Left ventricle myocardium superior (tissue), 1 donor: ENCODE results near the gene DLX6. TPM values are rescaled to one million over a fixed set of nuclear protein-coding genes. Genes with fewer than 3 reads are reported as not detected.

Experiments
- ATAC-seq: fragments of 200-7000 bp; cut with Tn5 transposase; one replicate; pipeline ENCODE4 v1.9.1; 2020; ENCODE audit warnings: mild to moderate bottlenecking, moderate library complexity
- DNase-seq: peaks from one replicate; pipeline ENCODE4 v3.0.0-alpha.2; 2020
- intact Hi-C: fragments of 100-400 bp; cut with micrococcal nuclease; formaldehyde crosslinking; loops from one replicate; pipeline ENCODE4 v1.11.0; 2022
- total RNA-seq: library from RNA; stranded (reverse); fragmentation: NEBNext Ultra II Directional; extraction: Animal tissue kit (Norgen Biotek cat#: 25700); gene quantifications from one replicate; pipeline ENCODE4 v1.2.1, GENCODE V29; 2021
- donor health status: DM: no; HTN: yes; CAD: no; lungs with severe emphysema.

The DLX6 gene
- total RNA-seq, 1 donor from 2014 or later, result not detected

- intact Hi-C loops, result no loop called here
- ATAC-seq, result no peak
- no peak for DNase-seq
Observed at GRCh38 chr7:97006816-97007582, 1.6 kb downstream of the DLX6 start.

GRCh38 chr7:97007583-97007861 is 2.2 kb downstream of the DLX6 start:
- no peak for DNase-seq
- intact Hi-C loops, result no loop called here
- no peak for ATAC-seq

DNA sequence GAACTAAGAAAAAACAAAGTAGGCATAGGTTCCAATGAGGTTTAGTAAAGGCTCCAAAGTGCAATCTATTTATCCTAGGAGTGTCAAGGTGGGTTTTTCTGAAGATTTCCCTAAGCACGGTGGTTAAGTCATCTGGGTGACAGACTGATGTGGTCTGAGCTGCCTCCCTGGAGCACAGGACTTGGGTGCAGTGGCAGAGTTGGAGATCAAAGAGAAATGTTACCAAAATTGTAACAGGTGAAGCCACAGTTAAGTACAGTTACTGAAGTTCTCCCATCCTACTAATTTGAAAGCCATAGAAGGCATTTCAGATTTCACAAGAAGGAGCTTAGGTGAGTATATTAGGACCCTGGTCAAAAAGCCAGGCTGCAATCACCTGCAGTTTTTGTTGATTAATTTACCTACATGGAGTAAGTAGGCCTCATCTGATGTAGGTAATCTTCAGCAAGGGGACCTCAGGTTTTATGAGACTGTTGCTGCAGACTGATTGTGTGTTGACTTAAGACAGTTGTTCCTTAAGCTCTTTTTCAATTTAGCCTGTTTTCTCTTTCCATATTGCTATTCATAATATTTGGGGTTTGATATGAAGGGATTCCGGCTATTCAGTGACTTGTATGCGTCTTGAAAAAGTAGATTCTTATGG is 3.0 kb downstream of the DLX6 start:
- intact Hi-C loops, result no loop called here
- ATAC-seq, result no peak
- DNase-seq, result no peak

GRCh38 chr7:97009753-97010732 is 4.7 kb downstream of the DLX6 start:
- intact Hi-C loops, result no loop called here
- DNase-seq (no peak), ATAC-seq (no peak)

DNA sequence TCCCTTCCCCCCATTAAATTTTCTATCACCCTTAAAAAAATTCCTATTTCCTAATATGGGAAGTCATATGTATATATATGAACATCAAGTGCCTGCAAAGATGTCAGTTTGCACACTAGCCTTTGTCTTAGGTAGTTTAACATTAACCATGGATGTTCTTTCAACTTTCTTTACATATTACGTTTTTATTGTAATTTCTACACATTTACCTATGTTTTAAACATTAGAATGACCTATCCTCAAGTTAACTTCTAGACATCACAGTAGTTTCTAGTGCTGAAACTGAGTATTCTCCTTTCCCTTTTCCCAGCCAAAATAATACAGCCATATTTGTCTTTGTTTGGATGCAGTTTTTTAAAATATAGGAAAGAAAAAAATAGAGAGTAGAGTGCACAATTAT is 5.8 kb downstream of the DLX6 start:
- intact Hi-C loops, result no loop called here
- ATAC-seq (no peak), DNase-seq (no peak)

GRCh38 chr7:97011536-97012364 is 6.4 kb downstream of the DLX6 start:
- intact Hi-C loops, result no loop called here
- ATAC-seq (no peak), DNase-seq (no peak)

DNA sequence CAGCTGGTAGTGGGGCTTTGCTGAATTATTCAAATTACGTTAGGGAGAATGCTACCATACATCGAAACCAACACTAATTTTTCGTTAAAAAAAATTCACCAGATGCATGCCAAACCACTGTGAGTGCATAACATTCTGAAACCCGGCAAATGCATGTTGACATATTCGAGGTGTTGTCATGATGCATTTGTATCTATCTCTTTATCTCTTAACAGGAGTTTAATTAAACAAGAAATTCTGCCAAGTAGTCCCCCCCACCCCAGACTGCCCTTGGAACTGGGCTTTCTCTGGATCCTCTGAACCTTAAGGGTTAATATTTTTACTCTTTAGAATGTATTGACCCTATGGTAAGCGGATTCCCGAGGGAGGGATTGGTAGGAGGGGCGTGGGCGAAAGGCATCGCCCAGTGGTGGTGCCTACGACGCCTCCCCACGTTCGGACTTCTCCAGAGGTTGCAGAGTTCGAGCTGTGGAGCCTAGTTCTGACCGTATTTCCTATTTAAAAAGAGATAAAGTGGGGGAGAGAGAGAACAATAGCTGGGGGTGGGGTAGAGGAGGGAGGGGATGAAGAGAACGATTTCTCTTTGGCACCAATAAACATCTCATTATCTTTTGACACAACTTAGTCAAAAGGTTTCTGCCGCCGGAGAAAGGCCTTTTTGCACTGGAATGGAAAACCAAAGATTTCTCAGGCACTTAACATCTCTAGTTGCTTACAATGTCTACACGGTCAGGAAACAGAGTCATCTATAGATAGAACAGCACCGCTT is 7.2 kb downstream of the DLX6 start:
- intact Hi-C loops, result no loop called here
- no peak for DNase-seq
- ATAC-seq, result no peak

GRCh38 chr7:97013134-97013844 is 7.9 kb downstream of the DLX6 start:
- intact Hi-C loops, result no loop called here
- no peak for ATAC-seq
- DNase-seq, result no peak

- ATAC-seq (no peak), DNase-seq (no peak)
- intact Hi-C loops, result no loop called here
Observed at GRCh38 chr7:97013845-97014134, 8.4 kb downstream of the DLX6 start.

GRCh38 chr7:97014145-97014750 is 8.9 kb downstream of the DLX6 start:
- DNase-seq (no peak), ATAC-seq (no peak)
- intact Hi-C loops, result no loop called here

- no peak for DNase-seq
- intact Hi-C loops, result no loop called here
- ATAC-seq, result no peak
Observed at GRCh38 chr7:97015279-97015678, 9.9 kb downstream of the DLX6 start.

DNA sequence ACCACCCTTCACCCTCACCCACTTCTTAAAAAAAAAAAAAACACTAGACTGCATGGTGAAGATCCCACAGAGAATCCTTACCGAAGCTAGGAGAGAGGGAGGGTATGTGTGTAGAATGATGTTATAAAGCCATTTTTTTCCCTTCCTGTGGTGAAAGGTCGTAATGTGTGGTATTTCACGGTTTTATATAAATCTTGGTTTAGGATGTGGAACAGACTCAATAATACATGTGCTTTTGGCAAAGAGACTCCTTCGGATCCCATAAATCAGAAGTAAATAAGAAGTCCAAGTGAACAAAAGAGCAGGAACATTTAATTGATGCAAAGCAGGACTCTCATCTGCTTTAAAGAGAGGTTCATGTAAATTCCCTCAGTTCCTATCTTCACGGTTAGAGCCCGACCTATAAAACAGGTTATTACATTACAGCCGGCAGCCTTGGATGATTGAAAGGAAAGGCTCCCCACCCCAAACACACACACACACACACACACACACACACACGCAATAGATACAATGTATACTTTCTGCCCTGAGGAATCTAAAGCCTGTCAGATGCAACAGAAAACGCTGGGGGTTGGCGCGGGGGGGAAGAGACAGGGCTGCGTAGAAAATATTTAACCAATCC is 10.5 kb downstream of the DLX6 start:
- ATAC-seq, result no peak
- no peak for DNase-seq
- intact Hi-C loops, result no loop called here

DNA sequence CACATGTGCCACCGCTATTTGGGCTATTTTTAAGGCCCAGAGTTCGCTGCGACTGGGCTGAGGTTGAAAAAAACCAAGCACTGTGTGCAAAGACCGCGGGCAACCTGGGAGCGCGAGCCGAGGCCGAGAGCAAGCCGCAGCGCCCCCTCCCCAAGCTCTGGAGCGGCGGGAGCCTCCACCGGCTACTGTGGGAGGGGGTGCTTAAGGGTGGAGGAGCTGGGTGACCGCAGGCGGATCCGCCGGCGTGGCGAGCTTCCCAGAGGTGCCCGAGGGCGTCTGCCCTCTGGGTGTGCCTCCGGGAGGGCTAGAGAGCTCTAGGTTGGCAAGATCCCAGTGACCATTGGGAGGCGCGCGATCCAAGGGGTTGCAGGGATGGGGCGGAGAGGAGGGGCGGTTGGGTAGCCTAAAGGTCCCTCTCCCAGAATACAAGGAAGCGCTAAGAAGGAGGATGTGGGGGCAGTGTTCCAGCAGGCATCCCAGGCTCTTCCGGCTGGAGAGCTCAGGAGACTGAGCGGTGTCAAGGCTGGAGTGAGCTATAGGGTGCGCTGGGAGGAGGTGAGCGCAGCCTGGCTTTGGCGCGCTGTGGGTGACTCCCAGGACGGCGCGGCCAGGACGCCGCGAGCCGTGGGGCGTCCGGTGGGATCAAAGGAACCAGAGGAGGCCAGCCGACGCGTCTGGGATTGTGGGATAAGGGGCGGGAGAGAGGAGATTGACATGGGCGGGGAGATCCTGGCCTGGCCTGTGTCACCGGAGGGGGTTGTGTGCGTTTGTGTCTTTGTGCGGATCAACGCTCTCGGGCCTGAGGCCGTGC is 11.2 kb downstream of the DLX6 start:
- ATAC-seq (peak; percentile 18), DNase-seq (no peak)
- intact Hi-C loops, result no loop called here

DNA sequence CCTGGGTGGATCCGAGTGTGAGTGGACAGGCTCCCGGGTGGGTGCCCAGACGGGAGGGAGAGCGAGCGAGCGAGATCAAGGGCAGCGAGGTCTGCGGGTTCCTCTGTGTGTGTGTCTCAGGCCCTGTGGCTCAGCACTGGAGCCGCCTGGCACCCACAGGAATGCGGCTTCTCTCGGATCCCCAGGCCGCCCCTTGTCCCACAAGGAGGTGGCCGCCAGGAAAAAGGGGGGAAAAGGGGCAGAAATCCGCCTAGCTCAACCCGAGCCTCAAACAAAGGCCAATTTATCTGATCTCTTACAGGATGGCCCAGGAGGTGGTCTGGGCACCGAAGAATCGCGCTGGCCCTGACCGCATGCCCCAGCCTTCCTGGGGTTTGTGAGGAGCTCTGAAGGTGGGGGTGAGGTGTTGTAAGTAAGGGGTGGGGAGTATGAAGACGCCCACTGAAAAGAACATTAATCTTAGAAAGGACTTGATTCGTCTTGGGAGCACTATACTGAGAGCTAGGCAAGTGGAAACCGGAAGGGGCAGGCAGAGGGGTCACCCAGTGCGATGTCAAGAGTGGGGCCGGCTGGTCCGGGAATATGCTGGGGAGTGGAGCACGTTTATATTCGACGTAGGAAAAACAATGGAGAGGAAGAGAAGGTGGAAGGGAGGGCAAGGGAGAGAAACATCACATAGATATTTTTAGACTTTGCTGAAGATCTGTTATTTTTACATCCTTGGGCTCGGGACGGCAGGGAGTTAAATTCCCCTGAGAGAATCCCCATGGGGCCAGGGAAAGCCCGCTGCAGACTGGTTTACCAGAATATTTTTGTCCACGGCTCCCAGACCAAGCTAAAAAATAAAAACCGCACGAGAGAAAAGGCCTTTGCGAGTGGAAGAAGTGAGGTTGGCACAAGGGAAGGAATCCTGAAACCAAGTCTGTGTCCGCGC is 12.1 kb downstream of the DLX6 start:
- no peak for DNase-seq
- intact Hi-C loops, result no loop called here
- no peak for ATAC-seq

DNA sequence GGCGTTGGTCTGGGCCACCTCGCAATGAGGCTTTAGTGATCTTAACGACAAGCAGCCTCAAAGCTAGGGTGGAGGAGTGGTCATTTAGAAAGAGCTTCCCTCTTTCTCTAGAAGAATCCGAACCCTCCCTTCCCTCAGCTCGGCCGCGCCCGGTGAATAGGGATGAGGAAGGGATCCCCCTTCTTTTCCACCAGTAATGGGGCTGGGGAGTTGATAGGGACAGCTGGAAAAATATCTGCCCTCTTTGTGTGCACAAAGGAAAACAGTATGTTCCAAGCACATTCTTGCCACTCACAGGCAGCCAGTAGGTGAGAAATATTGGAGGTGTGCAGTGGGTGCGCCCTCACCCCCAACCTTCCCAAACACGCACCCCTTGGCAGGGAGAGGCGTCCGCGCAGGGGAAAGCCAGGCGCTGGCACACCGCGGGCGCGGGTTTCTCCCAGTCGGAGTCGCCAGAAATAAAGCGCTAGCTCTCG is 12.8 kb downstream of the DLX6 start:
- intact Hi-C loops, result no loop called here
- no peak for ATAC-seq
- DNase-seq, result no peak
